ENCODE results near the gene TARS2. TPM values are rescaled to one million over a fixed set of nuclear protein-coding genes. Genes with fewer than 3 reads are reported as not detected.

TARS2 gene
- total RNA-seq, 2 donors from 2014 or later = 10.5 to 18.1 TPM

DNA sequence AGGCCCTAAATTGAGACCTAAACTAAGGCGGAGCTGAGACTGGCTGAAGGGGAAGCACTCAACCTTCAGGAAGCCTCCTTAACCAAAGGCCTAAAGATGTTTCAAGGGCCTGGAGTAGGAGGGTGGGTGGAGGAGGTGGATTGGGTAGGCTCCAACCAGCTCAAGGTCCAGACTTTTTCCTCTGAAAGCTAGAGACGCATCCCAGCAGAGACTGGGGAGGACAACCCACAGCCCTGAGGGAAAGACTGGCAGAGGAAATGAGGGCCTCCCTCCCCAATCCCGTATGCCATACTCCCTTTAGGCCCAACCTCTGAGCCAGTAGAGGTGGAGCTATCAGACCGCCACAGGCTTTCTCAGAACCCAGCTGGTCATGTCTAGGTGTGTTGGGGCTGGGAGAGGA is 21.8 kb downstream of the TARS2 start:
- Histone ChIP-seq H3K27ac (peak overlapping the region; percentile 75 to 84), H3K4me1 (peaks cover 0 to 33% of the 10 kb centered on the region in 2 donors), H3K9me3 (no peaks in the 10 kb centered on the region), H3K4me3 (peak overlapping the region; percentile 38 to 42), H3K36me3 (peaks cover 26% of the 10 kb centered on the region), H3K27me3 (no peaks in the 10 kb centered on the region)
- no peak for TF ChIP-seq CTCF (IDR thresholded peaks at IDR 0.05)
- no peak for DNase-seq (ENCODE audit: low spot score)

DNA sequence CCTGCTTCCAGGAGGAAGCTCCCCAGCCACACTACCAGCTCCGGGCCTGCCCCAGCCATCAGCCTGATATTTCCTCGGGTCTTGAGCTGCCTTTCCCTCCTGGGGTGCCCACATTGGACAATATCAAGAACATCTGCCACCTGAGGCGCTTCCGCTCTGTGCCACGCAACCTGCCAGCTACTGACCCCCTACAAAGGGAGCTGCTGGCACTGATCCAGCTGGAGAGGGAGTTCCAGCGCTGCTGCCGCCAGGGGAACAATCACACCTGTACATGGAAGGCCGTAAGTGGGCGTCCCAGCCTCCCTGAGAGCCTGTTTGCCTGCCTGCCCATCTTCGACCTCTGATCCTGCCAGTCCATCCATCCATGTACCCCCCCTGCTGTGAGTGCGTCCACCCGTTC is 24.3 kb downstream of the TARS2 start:
- H3K4me3 ChIP-seq = no peak overlapping the region
- no peaks in the 10 kb centered on the region for H3K27me3 ChIP-seq
- H3K27ac ChIP-seq = no peak overlapping the region
- no peaks in the 10 kb centered on the region for H3K9me3 ChIP-seq
- no peak for DNase-seq (ENCODE audit: low spot score)
- peaks cover 0 to 51% of the 10 kb centered on the region in 2 donors for H3K4me1 ChIP-seq
- no peak for TF ChIP-seq CTCF (IDR thresholded peaks at IDR 0.05)
- H3K36me3 ChIP-seq = peaks cover under 1% of the 10 kb centered on the region

DNA sequence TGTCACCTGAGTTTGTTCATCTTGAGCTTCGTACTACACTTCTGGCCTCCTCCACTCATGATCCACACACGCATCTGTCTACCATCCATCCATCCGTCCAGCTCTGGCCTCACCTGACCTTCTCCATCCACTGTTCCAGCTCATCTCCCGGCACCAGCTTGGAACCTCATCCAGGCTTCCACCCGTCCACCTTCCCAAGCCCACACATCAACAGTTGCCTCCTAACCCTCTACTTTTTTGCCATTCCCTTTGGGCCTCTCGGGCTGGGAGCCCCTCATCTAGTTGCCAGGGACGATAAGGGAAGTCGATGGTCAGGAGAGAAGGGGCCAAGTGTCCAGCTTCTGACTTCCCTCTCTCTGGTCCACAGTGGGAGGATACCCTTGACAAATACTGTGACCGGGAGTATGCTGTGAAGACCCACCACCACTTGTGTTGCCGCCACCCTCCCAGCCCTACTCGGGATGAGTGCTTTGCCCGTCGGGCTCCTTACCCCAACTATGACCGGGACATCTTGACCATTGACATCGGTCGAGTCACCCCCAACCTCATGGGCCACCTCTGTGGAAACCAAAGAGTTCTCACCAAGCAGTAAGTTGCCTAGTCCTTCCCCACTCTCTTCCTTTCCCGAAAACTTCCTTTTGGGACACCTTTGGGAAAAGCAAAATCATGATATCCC is 24.9 kb downstream of the TARS2 start:
- Histone ChIP-seq H3K27ac (no peak overlapping the region), H3K4me3 (no peak overlapping the region), H3K36me3 (no peaks in the 10 kb centered on the region), H3K9me3 (no peaks in the 10 kb centered on the region), H3K27me3 (no peaks in the 10 kb centered on the region), H3K4me1 (peaks cover 0 to 52% of the 10 kb centered on the region in 2 donors)
- DNase-seq (ENCODE audit: low spot score) = no peak
- TF ChIP-seq CTCF (IDR thresholded peaks at IDR 0.05) = no peak

- TF ChIP-seq CTCF (IDR thresholded peaks at IDR 0.05) = no peak
- Histone ChIP-seq H3K9me3 (no peaks in the 10 kb centered on the region), H3K27ac (no peak overlapping the region), H3K27me3 (no peaks in the 10 kb centered on the region), H3K4me1 (peaks cover 0 to 46% of the 10 kb centered on the region in 2 donors), H3K4me3 (no peak overlapping the region), H3K36me3 (no peaks in the 10 kb centered on the region)
- no peak for DNase-seq (ENCODE audit: low spot score)
Measured at GRCh38 chr1:150512846-150513245, 25.6 kb downstream of the TARS2 start.

GRCh38 chr1:150513351-150513791 is 26.2 kb downstream of the TARS2 start:
- Histone ChIP-seq H3K27me3 (no peaks in the 10 kb centered on the region), H3K4me1 (peaks cover 0 to 41% of the 10 kb centered on the region in 2 donors), H3K9me3 (no peaks in the 10 kb centered on the region), H3K4me3 (no peak overlapping the region), H3K27ac (no peak overlapping the region), H3K36me3 (no peaks in the 10 kb centered on the region)
- no peak for DNase-seq (ENCODE audit: low spot score)
- no peak for TF ChIP-seq CTCF (IDR thresholded peaks at IDR 0.05)

DNA sequence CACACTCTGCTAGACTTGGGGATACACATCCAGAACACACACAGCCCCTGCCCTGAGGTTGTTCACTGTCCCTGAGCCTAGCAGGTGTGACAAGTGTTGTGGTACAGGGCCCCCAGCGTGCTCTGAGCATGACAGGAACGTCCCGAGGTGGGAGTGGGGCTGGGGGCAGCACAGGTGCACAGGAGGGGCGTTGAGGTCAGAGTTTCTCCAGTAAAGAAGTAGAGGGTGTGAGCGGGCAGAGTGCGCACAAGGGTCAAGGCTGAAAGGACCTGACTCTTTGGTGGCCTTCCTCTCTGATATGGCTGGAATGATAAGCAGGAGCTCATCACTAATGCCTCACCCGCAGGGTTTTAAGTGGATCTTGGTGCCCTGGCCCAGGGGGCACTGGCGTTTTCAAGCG is 27.0 kb downstream of the TARS2 start:
- no peak for DNase-seq (ENCODE audit: low spot score)

More for the DNA sequence above, 27.0 kb downstream of the TARS2 start:
- H3K4me1 ChIP-seq = peaks cover 0 to 32% of the 10 kb centered on the region in 2 donors
- H3K4me3 ChIP-seq = no peak overlapping the region
- TF ChIP-seq CTCF (IDR thresholded peaks at IDR 0.05) = no peak
- peak overlapping the region; percentile 85 for H3K27ac ChIP-seq
- H3K27me3 ChIP-seq = no peaks in the 10 kb centered on the region
- no peaks in the 10 kb centered on the region for H3K9me3 ChIP-seq
- H3K36me3 ChIP-seq = no peaks in the 10 kb centered on the region

All from right atrium auricular region (tissue), 2 donors.